AG09319 (cell line): ENCODE data around the gene HTR4.
"Not testable (repeated sequence)": the region's sequence is repeated elsewhere in the genome, so short reads cannot be mapped to it uniquely, and the experiment has no call there.

Source experiments
- DNase-seq: peaks from one replicate; pipeline ENCODE4 v3.0.0-alpha.2; 2010; ENCODE audit warnings: low read depth; ENCODE audit errors: extremely low read depth
- CTCF ChIP-seq: IDR thresholded peaks from 2 replicates; pipeline ENCODE4 v1.5.1; 2011; ENCODE audit warnings: low read depth, mild to moderate bottlenecking, inconsistent platforms, low read length, moderate library complexity

The HTR4 gene

GRCh38 chr5:148482697-148483462 is 171.4 kb downstream of the HTR4 start:
- DNase-seq, result no peak

GRCh38 chr5:148482196-148482595 is 172.1 kb downstream of the HTR4 start:
- TF ChIP-seq CTCF, result no peak

More at GRCh38 chr5:148482697-148483462, 171.4 kb downstream of the HTR4 start:
- TF ChIP-seq CTCF, result peak; percentile 75

DNA sequence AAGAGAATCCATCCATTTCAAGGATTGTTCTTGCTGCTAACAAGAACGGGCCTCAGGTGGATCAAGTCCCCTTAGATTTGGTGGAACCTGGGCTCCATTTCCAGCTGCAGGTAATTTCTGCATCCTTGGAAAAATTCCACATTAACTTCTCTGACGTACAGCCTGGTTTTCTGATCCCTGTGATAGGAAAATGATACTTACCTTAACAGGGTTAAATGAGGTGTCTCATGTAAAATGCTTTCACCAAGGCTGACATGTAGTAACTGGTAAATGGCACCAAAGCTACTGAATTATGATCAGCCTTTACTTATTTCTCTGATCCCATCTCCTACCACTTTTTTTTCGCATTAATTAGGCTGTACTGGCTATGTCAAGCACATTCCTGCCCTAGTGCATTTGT is 176.9 kb downstream of the HTR4 start:
- TF ChIP-seq CTCF, result no peak
- DNase-seq, result no peak

More at GRCh38 chr5:148482196-148482595, 172.1 kb downstream of the HTR4 start:
- no peak for DNase-seq

DNA sequence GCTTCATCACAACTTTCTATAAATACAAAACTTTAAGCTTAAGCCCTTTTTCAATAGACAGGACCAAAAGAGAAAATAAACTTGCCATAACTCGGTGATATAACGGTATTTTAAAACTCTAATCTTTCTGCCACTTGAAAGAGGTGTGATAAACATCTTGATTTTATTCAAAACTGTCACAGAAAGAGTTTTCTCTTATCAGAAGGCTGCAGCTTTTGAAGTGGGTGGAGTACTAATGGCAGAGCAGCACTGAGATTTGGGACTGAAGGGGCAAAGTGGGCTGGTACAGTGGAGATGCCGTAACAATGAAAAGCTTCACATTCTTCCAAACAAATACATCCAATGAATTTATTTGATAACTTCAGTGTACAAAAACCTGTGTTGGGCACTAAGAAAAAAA is 178.0 kb downstream of the HTR4 start:
- no peak for TF ChIP-seq CTCF
- DNase-seq, result no peak

GRCh38 chr5:148474025-148474511 is 180.3 kb downstream of the HTR4 start:
- DNase-seq, result peak; percentile 59
- no peak for TF ChIP-seq CTCF

DNA sequence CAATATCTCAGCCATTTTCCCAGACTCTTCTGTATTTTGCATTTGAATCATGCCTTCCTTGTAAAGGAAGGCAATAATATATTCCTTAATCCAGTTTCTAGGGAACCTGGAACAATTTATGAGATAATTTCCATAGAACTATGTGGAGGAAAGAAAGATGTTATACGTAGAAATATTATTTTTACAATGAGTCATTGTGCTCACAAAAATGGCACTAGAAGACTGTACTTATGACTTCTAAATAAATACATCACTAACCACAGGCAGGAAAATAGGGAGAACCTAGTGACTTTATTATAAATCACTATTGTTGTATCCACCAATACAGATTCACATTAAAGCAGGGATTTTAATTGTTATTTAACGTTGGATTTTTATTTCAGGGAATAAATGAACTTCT is 182.9 kb downstream of the HTR4 start:
- DNase-seq, result no peak
- TF ChIP-seq CTCF, result no peak

DNA sequence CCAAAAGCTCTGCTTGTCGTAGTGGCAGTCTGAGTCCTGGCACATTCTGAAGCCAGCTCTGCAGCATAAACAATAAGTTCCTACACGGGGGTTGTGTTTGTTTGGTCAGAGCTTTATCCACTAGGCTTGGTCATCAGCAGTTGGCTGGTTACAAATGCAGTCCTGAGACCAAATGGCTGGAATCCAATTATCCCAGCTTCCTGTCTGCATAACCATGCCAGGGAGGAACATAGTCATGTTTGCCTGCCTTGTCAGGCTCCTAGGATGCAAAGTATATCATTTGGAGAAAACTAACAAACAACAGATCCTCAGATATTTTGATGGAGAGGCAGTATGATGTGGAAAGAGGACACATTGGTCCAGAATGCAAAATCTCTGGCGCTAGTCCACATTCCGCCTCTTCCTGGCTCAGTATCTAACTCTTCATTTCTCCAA is 184.8 kb downstream of the HTR4 start:
- TF ChIP-seq CTCF, result no peak
- DNase-seq, result peak; percentile 44

DNA sequence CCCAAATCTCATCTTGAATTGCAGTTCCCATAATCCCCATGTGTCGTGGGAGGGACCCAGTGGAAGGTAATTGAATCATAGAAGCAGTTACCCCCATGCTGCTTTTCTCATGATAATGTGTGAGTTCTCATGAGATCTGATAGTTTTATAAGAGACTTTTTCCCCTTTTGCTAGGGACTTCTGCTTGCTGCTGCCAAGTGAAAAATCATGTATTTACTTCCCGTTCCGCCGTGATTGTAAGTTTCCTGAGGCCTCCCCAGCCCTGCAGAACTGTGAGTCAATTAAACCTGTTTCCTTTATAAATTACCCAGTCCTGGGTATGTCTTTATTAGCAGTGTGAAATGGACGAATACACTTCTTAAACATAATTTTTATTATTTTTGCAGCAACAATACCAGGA is 185.6 kb downstream of the HTR4 start:
- not testable (repeated sequence) for DNase-seq
